Thyroid gland (tissue), 4 donors: ENCODE measurements around the gene KIF21A.

ENCODE experiments used
- CTCF ChIP-seq, 6 experiments: fragments of 200-600 bp in 3 of 6; fragments of 450-650 bp in 3 of 6; sonication (generic) in 3 of 6; IDR thresholded peaks; one replicate each; pipeline ENCODE4 v1.5.1; 2016 to 2019; ENCODE audit warnings: antibody characterized with exemption in 6 of 6, mild to moderate bottlenecking in 2 of 6, inconsistent platforms in 1 of 6, moderate library complexity in 1 of 6
- POLR2A ChIP-seq, 2 donors: fragments of 450-650 bp; IDR thresholded peaks; one replicate each; pipeline ENCODE4 v1.6.1; 2017; ENCODE audit warnings: antibody characterized with exemption in 2 of 2, mild to moderate bottlenecking in 2 of 2, moderate library complexity in 1 of 2

- TF ChIP-seq CTCF (IDR thresholded peaks at IDR 0.05) (no peak), POLR2A (IDR thresholded peaks at IDR 0.05) (no peak)
Observed at GRCh38 chr12:39287409-39287808, 155.5 kb downstream of the KIF21A start.
